Spleen (tissue), 11 donors: ENCODE results near the gene ACOXL. TPM values are rescaled to one million over a fixed set of nuclear protein-coding genes. Genes with fewer than 3 reads are reported as not detected.

Experiments
- DNase-seq: peaks from one replicate; pipeline ENCODE4 v3.0.0-alpha.2; 2020
- H3K27ac ChIP-seq, 8 donors: fragments of 200-600 bp; sonication (generic) in 7 of 8; 1 replicate in 4 of 8; 2 replicates in 4 of 8; pipeline versions ENCODE4 v1.5.0 to v1.8.0; 2016 to 2021; ENCODE audit warnings: inconsistent platforms in 4 of 8, mild to moderate bottlenecking in 4 of 8, moderate library complexity in 1 of 8
- H3K27me3 ChIP-seq, 7 donors: fragments of 200-600 bp; sonication (generic) in 6 of 7; replicated peaks in 1 of 7; 1 replicate in 4 of 7; 2 replicates in 3 of 7; pipeline versions ENCODE4 v1.5.0 to v1.8.0; 2016 to 2021; ENCODE audit warnings: inconsistent platforms in 3 of 7, mild to moderate bottlenecking in 1 of 7
- H3K36me3 ChIP-seq, 6 donors: fragments of 200-600 bp; sonication (generic) in 5 of 6; 1 replicate in 4 of 6; 2 replicates in 2 of 6; pipeline versions ENCODE4 v1.5.0 to v1.8.0; 2016 to 2021; ENCODE audit warnings: inconsistent platforms in 2 of 6
- H3K4me1 ChIP-seq, 6 donors: fragments of 200-600 bp; sonication (generic) in 5 of 6; 1 replicate in 3 of 6; 2 replicates in 3 of 6; pipeline versions ENCODE4 v1.5.0 to v1.8.0; 2016 to 2021; ENCODE audit warnings: inconsistent platforms in 3 of 6
- H3K4me3 ChIP-seq, 8 donors: fragments of 200-600 bp; sonication (generic) in 7 of 8; 1 replicate in 4 of 8; 2 replicates in 4 of 8; pipeline versions ENCODE4 v1.5.0 to v1.8.0; 2016 to 2021; ENCODE audit warnings: inconsistent platforms in 4 of 8, mild to moderate bottlenecking in 4 of 8, moderate library complexity in 2 of 8
- H3K9me3 ChIP-seq, 8 donors: fragments of 200-600 bp; sonication (generic) in 7 of 8; 1 replicate in 4 of 8; 2 replicates in 4 of 8; pipeline versions ENCODE4 v1.5.0 to v1.8.0; 2016 to 2021; ENCODE audit warnings: inconsistent platforms in 4 of 8
- CTCF ChIP-seq, 11 experiments: fragments of 200-600 bp in 7 of 11; fragments of 450-650 bp in 4 of 11; sonication (generic) in 4 of 11; IDR thresholded peaks in 8 of 11; conservative IDR thresholded peaks in 3 of 11; 1 replicate in 7 of 11; 2 replicates in 4 of 11; pipeline versions ENCODE4 v1.4.0 to v1.8.0; 2016 to 2021; ENCODE audit warnings: antibody characterized with exemption in 11 of 11, inconsistent platforms in 4 of 11, mild to moderate bottlenecking in 1 of 11
- POLR2A ChIP-seq, 3 donors: fragments of 450-650 bp; IDR thresholded peaks; one replicate each; pipeline ENCODE4 v1.5.1; 2017; ENCODE audit warnings: antibody characterized with exemption in 3 of 3, mild to moderate bottlenecking in 1 of 3
- POLR2AphosphoS5 ChIP-seq, 3 donors: sonication (generic); formaldehyde crosslinking; IDR thresholded peaks; one replicate each; pipeline ENCODE4 v1.5.1; 2017; ENCODE audit warnings: antibody characterized with exemption in 3 of 3
- WGBS, 5 donors: extraction: QIAGEN DNeasy Blood & Tissue Kit in 3 of 5; methylation state at CpG; one replicate each; pipeline versions ENCODE4 v1.1.5 to v1.1.7; 2013 to 2018; 5-methylcytosine and 5-hydroxymethylcytosine counted together
- intact Hi-C: fragments of 100-400 bp; cut with DNase I; formaldehyde crosslinking; loops from one replicate; pipeline ENCODE4 v1.15.0; 2023; ENCODE audit warnings: low total_unique reads
- polyA plus RNA-seq, 3 donors: library from polyadenylated mRNA; stranded (reverse); fragments of 200-250 nt; gene quantifications; one replicate each; pipeline ENCODE4 v1.2.1, GENCODE V29; 2013
- total RNA-seq, 7 donors: library from RNA; depleted of rRNA in 3 of 7; stranded (reverse); fragments of >200 nt in 3 of 7; fragmentation: NEBNext Ultra II Directional in 4 of 7; extraction: Animal tissue kit (Norgen Biotek cat#: 25700) in 4 of 7; gene quantifications; one replicate each; pipeline versions ENCODE4 v1.1.0 to v1.2.1, GENCODE V29; 2016 to 2021
- donor health status: healthy with polysubstance abuse.
- donor health status: DM: no; HTN: no; CAD: no; lungs with moderate emphysema.
- donor health status: DM: no; HTN: no; CAD: no.
- donor health status: Bipolar disorder and iron deficiency.
- donor health status: healthy.
- donor health status: DM: no; HTN: no; CAD: no.
- donor health status: DM: yes; HTN: yes; CAD: no.

Gene ACOXL
- total and polyA plus RNA-seq, 10 donors = 0.04 to 1.0 (median 0.66) TPM

GRCh38 chr2:111031546-111032478, 299.4 kb downstream of the ACOXL start:
- no peak for DNase-seq
- TF ChIP-seq CTCF (IDR thresholded peaks at IDR 0.05 in 8 of 11, conservative IDR thresholded peaks at IDR 0.05 in 3 of 11) = no peak
- TF ChIP-seq POLR2AphosphoS5 (IDR thresholded peaks at IDR 0.05) = no peak
- TF ChIP-seq POLR2A (IDR thresholded peaks at IDR 0.05) = no peak
- no peaks in the 10 kb centered on the region for H3K27me3 ChIP-seq

GRCh38 chr2:111032721-111033429, 300.5 kb downstream of the ACOXL start:
- Histone ChIP-seq H3K27me3 (no peaks in the 10 kb centered on the region), H3K9me3 (peaks cover 0 to 7% (median 0%) of the 10 kb centered on the region in 8 donors), H3K4me3 (no peak overlapping the region), H3K36me3 (no peaks in the 10 kb centered on the region), H3K27ac (peak overlapping the region in 2 of 8 donors; percentile 29 to 64), H3K4me1 (peaks cover 0 to 55% (median 10%) of the 10 kb centered on the region in 6 donors)
- no peak for DNase-seq
- intact Hi-C loops = no loop called here
- TF ChIP-seq CTCF (IDR thresholded peaks at IDR 0.05 in 8 of 11, conservative IDR thresholded peaks at IDR 0.05 in 3 of 11) = no peak
- TF ChIP-seq POLR2AphosphoS5 (IDR thresholded peaks at IDR 0.05) = no peak
- no peak for TF ChIP-seq POLR2A (IDR thresholded peaks at IDR 0.05)
- 58 to 85% (median 68%) methylated on average over 7 to 8 of the region's 8 CpGs for WGBS, 5 donors

More at GRCh38 chr2:111031546-111032478, 299.4 kb downstream of the ACOXL start:
- Histone ChIP-seq H3K9me3 (peaks cover 0 to 7% (median 0%) of the 10 kb centered on the region in 8 donors), H3K27ac (peak overlapping the region in 2 of 8 donors; percentile 29 to 64), H3K36me3 (no peaks in the 10 kb centered on the region), H3K4me3 (no peak overlapping the region), H3K4me1 (peaks cover 0 to 55% (median 10%) of the 10 kb centered on the region in 6 donors)
- 62 to 78% (median 66%) methylated on average over 15 of the region's 15 CpGs for WGBS, 5 donors
- intact Hi-C loops = no loop called here

- Histone ChIP-seq H3K36me3 (no peaks in the 10 kb centered on the region), H3K4me3 (no peak overlapping the region), H3K9me3 (no peaks in the 10 kb centered on the region), H3K4me1 (peaks cover 0 to 47% (median 10%) of the 10 kb centered on the region in 6 donors), H3K27ac (no peak overlapping the region), H3K27me3 (no peaks in the 10 kb centered on the region)
- intact Hi-C loops = no loop called here
- 75 to 86% (median 81%) methylated on average over 4 of the region's 4 CpGs for WGBS, 5 donors
- DNase-seq = no peak
- no peak for TF ChIP-seq POLR2AphosphoS5 (IDR thresholded peaks at IDR 0.05)
- no peak for TF ChIP-seq POLR2A (IDR thresholded peaks at IDR 0.05)
- TF ChIP-seq CTCF (IDR thresholded peaks at IDR 0.05 in 8 of 11, conservative IDR thresholded peaks at IDR 0.05 in 3 of 11) = no peak
These were observed 301.8 kb downstream of the ACOXL start for GRCh38 chr2:111034146-111034545.
